Smooth muscle cell of the pulmonary artery (primary cell): ENCODE measurements around the gene GALNT18. TPM values are rescaled to one million over a fixed set of nuclear protein-coding genes. Genes with fewer than 3 reads are reported as not detected.

Source experiments
- total RNA-seq: library from RNA; depleted of rRNA; stranded (reverse); fragments of >200 nt; gene quantifications from 2 replicates; pipeline ENCODE4 v1.2.3, GENCODE V29; 2014

The GALNT18 gene
- total RNA-seq = 8.1 and 9.0 TPM in 2 replicates

GRCh38 chr11:11621573-11622339 is at the start of gene GALNT18:
Gene GALNT18 (minus strand): TSS chr11:11622005.

DNA sequence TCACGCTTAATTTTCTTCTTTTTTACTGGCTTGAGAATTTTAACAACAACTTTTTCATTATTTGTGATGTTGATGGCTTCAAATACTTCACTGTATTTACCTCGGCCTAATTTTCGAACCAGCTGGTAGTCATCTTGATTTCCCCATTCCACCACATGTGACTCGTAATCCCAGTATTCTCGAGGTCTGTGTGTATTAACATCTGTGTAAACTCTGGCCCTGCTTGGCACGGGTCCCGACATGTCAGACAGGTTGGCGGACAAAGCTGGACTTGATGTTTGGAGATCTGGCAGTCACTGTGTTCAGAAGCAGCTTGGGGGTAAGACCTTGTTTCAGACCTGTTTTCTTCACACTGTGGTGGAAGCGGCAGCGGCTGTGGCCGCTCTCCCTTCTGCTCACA is 268.9 kb downstream of the GALNT18 start, which contains the start of gene CSNK2A3:
TSS of gene CSNK2A3 (minus strand) at position 373 of the 400 bp plus-strand sequence. CDS start at position 242, 131 bp downstream.

Other genes starting within 250 kb of the GALNT18 start
- gene USP47, start 220.0 kb upstream of the GALNT18 start, total RNA-seq = 93.6 and 93.9 TPM in 2 replicates